SH-SY5Y (cell line): Measurements from ENCODE around the gene CLEC19A.

Experiments used
- GATA2 ChIP-seq: IDR thresholded peaks from 2 replicates; pipeline ENCODE4 v1.6.1; 2011; ENCODE audit warnings: mild to moderate bottlenecking, low read depth, low read length
- GATA3 ChIP-seq: IDR thresholded peaks from 2 replicates; pipeline ENCODE4 v1.6.1; 2011; ENCODE audit warnings: low read depth, mild to moderate bottlenecking, low read length, moderate library complexity

- no peak for TF ChIP-seq GATA3
- no peak for TF ChIP-seq GATA2
Observed at GRCh38 chr16:19284207-19284606, 1.3 kb upstream of the CLEC19A start.
